TTC549 (cell line): ENCODE results near the gene CTBP2.

Source experiments
- FAIRE-seq: peaks from 2 replicates; lab custom pipeline; 2012; peaks lifted over from hg19 to GRCh38; lab: Jason Lieb, UNC

The CTBP2 gene

DNA sequence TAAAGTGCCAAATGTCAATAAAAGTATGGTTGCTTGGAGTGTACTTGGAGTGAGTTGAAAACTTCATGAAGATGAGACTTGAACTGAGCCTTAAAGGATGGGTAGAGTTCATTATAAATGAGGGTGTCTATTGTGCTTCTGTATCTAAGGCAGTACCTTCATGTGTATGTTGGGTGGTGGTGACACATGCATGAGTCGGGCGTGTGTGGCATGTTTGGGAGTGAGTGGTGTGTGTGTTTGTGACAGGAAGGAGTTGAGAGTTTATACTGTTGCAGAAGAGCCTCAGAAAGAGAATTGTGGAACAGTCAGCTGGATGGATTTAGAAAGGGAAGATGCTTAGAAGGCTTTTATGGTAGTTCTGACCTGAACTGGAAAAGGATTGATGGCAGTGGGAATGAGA is 224.4 kb downstream of the CTBP2 start:
- no peak for FAIRE-seq
